ENCODE data around the gene MALRD1.

DNA sequence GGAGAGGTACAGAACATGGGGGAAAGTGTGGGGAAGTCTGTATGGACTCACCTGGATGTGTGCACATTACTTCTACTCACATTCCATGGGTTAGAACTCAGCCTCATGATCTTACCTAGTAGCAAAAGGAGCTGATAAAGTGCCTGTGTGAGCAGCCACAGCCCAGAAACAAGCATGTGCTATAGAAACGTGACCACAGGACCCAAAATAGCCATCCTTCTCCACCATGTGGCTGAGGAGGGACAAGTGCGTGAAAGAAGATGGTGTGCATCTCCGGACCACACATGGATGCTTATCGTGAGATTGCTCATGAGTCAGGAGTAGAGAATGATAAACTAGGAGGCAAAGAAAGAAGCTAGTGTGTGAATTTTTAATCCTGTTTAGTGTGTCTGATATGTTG lies 431.3 kb downstream of the MALRD1 start:
- no peak for TF ChIP-seq POLR2A (IDR thresholded peaks at IDR 0.05; ENCODE audit: low read length)
- TF ChIP-seq GATA1 (IDR thresholded peaks at IDR 0.05; ENCODE audit: low read depth, low read length), result no peak

All from erythroblast (primary cell).